ENCODE results near the gene PLEKHM1. TPM values are rescaled to one million over a fixed set of nuclear protein-coding genes. Genes with fewer than 3 reads are reported as not detected.
"Not testable (repeated sequence)": the region's sequence is repeated elsewhere in the genome, so short reads cannot be mapped to it uniquely, and the experiment has no call there.

Gene PLEKHM1
- total and polyA plus RNA-seq, 10 donors = 7.4 to 121 (median 80.0) TPM

DNA sequence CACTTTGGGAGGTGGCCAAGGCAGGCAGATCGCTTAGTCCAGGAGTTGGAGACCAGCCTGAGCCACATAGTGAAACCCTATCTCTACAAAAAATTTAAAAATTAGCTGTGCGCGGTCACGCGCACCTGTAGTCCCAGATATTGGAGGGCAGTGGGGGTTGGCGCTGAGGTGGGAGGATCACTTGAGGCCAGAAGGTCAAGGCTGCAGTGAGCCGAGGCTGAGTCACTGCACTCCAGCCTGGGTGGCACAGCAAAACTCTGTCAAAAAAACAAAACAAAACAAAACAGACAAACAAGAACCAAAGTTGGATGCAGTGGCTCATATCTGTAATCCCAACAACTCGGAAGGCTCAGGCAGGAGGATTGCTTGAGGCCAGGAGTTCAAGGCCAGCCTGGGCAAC is 6.9 kb upstream of the PLEKHM1 start:
- H3K9me3 ChIP-seq; H3K27ac ChIP-seq; intact Hi-C loops (cut with DNase I; ENCODE audit: low total_unique reads); H3K27me3 ChIP-seq (replicated peaks in 1 of 7); H3K36me3 ChIP-seq; H3K4me3 ChIP-seq: not testable (repeated sequence)
- peaks cover 0 to 20% (median 0%) of the 10 kb centered on the region in 6 donors for H3K4me1 ChIP-seq
- peak; percentile 33 for DNase-seq
- 91 to 96% (median 92%) methylated on average over 7 to 8 of the region's 8 CpGs for WGBS, 5 donors

DNA sequence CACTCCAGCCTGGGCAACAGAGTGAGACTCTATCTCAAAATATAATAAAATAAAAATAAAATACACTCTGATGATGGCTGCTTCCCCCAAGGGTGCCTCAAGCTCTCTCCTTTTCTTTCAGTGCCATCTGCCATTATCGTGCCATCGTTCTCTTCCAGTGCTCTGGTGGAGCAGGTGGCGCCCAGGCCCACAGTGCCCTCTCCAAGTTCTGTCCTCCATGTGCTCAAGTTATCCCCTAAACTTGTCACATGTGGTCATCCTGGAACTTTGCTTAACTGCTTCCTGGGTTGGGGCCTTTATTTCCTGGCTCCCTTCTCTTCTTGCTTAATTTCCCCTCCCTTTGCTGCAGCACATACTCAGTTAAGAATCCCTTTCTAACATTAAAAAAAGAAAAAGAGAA is 6.0 kb upstream of the PLEKHM1 start:
- Histone ChIP-seq H3K27ac (peak overlapping the region in 1 of 8 donors; percentile 21), H3K4me1 (peaks cover 0 to 23% (median 0%) of the 10 kb centered on the region in 6 donors)
- H3K27me3 ChIP-seq (replicated peaks in 1 of 7); H3K4me3 ChIP-seq; H3K9me3 ChIP-seq; H3K36me3 ChIP-seq; DNase-seq; intact Hi-C loops (cut with DNase I; ENCODE audit: low total_unique reads): not testable (repeated sequence)
- 70 to 91% (median 84%) methylated on average over 3 of the region's 3 CpGs for WGBS, 5 donors

DNA sequence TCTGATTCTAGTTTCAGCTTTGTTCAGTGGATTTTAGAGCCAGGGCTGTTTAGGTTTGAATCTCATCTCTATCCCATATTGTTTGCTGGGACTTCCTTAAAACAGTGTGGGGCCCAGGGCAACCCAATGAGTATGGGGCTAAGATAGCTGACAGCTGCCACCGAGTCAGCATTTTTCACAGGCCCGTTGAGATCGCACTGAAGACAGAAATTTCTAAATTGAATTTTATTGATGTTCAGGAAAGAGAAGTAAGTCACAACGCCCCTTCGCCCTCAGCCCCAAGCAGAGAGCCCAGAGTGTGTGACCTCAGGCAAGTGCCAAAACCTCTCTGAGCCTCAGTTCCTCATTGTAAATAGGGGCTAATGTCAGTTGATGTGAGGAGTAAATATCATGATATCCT is 4.0 kb upstream of the PLEKHM1 start:
- H3K4me1 ChIP-seq = peaks cover 0 to 28% (median 2%) of the 10 kb centered on the region in 6 donors
- 23 to 49% (median 35%) methylated on average over 5 of the region's 5 CpGs for WGBS, 5 donors
- H3K27me3 ChIP-seq (replicated peaks in 1 of 7); intact Hi-C loops (cut with DNase I; ENCODE audit: low total_unique reads); H3K4me3 ChIP-seq; H3K36me3 ChIP-seq; DNase-seq; H3K9me3 ChIP-seq: not testable (repeated sequence)
- peak overlapping the region in 4 of 8 donors; percentile 36 to 61 (median 53) for H3K27ac ChIP-seq

DNA sequence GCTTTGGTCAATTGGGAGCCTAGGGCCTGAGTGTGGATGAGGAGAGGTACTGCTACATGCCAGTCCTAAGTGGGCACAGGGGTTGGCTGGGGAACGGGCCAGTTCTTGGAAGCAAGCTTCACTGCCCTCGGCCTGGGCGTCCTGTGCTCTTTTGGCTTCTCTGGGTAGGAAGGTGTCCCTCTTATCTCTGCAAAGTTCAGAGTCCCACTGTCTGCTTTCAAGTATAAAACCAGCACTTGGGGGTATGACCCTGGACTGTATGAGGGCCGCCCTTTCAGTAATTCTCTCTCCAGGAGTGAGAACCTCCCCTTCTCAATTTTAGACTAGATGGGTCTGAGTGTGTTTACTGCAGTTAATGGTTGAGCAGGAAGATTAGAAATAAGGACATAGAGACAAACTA is 1.6 kb upstream of the PLEKHM1 start:
- H3K36me3 ChIP-seq; intact Hi-C loops (cut with DNase I; ENCODE audit: low total_unique reads); H3K27ac ChIP-seq; H3K27me3 ChIP-seq (replicated peaks in 1 of 7); H3K9me3 ChIP-seq; H3K4me3 ChIP-seq: not testable (repeated sequence)
- 92 to 100% (median 96%) methylated on average over 4 of the region's 4 CpGs for WGBS, 5 donors
- peaks cover 0 to 52% (median 18%) of the 10 kb centered on the region in 6 donors for H3K4me1 ChIP-seq
- peak; percentile 41 for DNase-seq

DNA sequence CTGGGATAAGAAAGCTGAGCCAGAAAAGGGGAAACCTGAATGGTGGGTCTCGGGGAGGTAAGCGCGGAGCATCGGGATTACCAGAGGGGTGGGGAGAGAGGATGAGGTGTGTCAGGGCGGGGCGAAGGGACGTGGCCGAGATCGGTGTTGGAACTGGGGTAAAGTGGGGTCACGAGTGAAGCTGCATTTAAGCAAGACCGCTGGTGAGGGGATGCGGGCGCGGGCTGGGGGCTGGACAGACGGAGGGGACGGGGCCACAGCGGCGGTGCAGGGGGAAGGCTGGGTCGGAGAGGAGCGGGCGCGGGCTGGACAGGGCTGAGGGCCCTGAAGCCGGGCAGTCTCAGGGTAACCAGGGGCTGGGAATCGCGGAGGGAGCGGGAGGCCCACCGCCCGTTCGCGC is 323 bp downstream of the PLEKHM1 start:
- H3K27me3 ChIP-seq (replicated peaks in 1 of 7); H3K36me3 ChIP-seq; H3K9me3 ChIP-seq; intact Hi-C loops (cut with DNase I; ENCODE audit: low total_unique reads): not testable (repeated sequence)
- peak overlapping the region; percentile 34 to 74 (median 54) for H3K4me3 ChIP-seq
- 0 to 1% (median 1%) methylated on average over 17 to 26 of the region's 30 CpGs for WGBS, 5 donors
- peaks cover 0 to 68% (median 19%) of the 10 kb centered on the region in 6 donors for H3K4me1 ChIP-seq
- peak overlapping the region; percentile 72 to 94 (median 91) for H3K27ac ChIP-seq
- DNase-seq = peak; percentile 82

DNA sequence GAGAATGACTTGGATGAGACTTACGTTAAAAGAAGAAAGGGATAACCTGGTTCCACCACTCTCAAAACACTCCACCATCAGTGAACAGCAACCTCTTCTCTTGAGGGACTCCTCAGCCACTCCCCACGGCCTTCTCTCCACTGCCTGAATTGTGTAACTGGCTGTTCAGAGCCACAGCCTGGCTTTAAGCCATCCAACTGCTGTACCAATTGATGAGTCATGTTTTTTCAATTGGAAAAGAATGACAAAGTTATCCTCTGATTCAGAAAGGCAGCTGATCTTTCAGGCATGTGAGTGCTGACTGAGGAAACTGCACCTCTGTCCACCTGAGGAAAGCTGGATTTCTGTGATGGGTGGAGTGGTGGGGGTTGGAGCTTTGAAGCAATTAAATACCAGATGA is 2.8 kb downstream of the PLEKHM1 start:
- DNase-seq = peak; percentile 69
- intact Hi-C loops (cut with DNase I; ENCODE audit: low total_unique reads); H3K27me3 ChIP-seq (replicated peaks in 1 of 7); H3K4me3 ChIP-seq; H3K9me3 ChIP-seq; H3K36me3 ChIP-seq: not testable (repeated sequence)
- 21 to 35% (median 34%) methylated on average over 2 of the region's 2 CpGs for WGBS, 5 donors
- peak in 1 of 3 donors; percentile 52 for TF ChIP-seq POLR2AphosphoS5 (IDR thresholded peaks at IDR 0.05)
- Histone ChIP-seq H3K4me1 (peaks cover 0 to 77% (median 29%) of the 10 kb centered on the region in 6 donors), H3K27ac (peak overlapping the region in 6 of 8 donors; percentile 36 to 74 (median 56))

DNA sequence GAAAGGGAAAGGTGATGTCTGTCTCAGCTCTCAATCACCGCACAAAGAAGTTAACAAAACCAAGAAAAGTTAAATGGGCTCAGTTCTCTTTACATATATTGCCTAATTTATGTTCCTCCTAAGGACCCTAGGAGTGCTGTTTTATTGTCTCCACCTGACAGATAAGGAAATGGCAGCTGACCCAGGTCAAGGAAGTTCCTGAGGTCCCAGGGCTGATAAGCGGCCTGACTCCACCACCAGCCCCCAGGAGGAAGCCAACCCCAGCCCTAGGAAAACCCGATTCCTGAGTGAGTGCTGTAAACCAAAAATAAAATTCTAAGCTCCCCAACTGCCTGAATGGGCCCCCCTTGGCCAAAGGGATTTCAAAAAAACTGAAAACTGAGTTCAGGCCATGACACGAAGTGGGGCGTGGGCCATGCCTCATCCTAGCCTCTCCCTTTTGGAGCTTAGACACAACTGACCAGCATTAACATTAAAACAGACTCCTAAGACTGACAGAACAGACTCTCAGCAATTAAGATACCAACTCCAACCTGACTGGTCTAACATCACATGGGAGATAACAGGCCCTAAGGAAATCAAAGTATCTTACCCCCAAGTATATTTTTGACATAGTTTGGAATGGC is 6.8 kb downstream of the PLEKHM1 start:
- H3K27ac ChIP-seq = peak overlapping the region in 4 of 8 donors; percentile 15 to 58 (median 24)
- intact Hi-C loops (cut with DNase I; ENCODE audit: low total_unique reads) = not testable (repeated sequence)

DNA sequence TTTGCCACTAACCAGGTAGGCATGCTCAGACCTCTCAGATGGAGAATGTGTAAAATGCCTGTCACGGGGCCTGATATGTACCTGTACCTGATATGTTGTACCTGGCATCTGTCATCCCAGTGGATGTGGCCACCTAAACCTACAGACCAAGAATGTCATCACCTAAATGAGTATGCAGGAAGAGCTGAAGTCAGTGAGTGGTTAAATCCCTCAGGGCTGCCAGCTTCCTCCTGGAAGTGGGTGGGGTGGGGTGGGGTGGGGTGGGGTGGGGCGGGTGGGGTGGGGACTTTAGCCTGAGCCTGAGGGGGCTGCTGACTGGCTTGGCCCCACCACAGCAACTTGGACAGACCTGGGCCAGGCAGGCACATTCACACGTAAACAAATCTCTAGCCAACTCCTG is 7.3 kb downstream of the PLEKHM1 start:
- H3K27me3 ChIP-seq (replicated peaks in 1 of 7); intact Hi-C loops (cut with DNase I; ENCODE audit: low total_unique reads); H3K4me3 ChIP-seq; H3K9me3 ChIP-seq; DNase-seq: not testable (repeated sequence)
- H3K4me1 ChIP-seq = peaks cover 0 to 53% (median 18%) of the 10 kb centered on the region in 6 donors
- H3K36me3 ChIP-seq = peaks cover 0 to 43% (median 1%) of the 10 kb centered on the region in 6 donors
- peak overlapping the region in 1 of 8 donors; percentile 58 for H3K27ac ChIP-seq
- 39 to 75% (median 73%) methylated on average over 2 to 3 of the region's 3 CpGs for WGBS, 5 donors

More for the DNA sequence above, 6.8 kb downstream of the PLEKHM1 start:
- Histone ChIP-seq H3K4me1 (peaks cover 0 to 59% (median 21%) of the 10 kb centered on the region in 6 donors), H3K36me3 (peaks cover 0 to 38% (median 0%) of the 10 kb centered on the region in 6 donors)
- WGBS, 5 donors = 43 to 77% (median 54%) methylated on average over 1 to 5 of the region's 5 CpGs
- not testable (repeated sequence) for H3K27me3 ChIP-seq (replicated peaks in 1 of 7); H3K9me3 ChIP-seq; H3K4me3 ChIP-seq
- DNase-seq = peak; percentile 21

DNA sequence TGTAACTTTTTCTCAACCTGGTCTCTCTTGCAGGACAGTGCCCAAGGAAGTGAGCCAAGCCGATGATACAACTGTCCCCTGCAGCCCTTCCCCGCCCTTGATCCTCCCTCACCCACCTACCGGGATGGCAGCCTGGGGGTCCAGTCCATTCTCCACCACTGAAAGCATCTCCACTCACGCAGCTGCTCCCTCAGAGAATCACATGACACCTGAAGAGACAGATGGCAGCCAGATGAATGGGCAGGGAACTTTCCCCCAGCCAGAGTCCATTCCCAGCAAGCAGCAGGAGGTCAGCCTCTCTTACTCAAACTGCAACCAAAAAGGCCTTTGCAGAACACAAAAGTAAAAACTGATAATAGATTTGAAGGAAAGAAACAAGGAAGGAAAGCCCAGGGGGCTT is 8.2 kb downstream of the PLEKHM1 start:
- DNase-seq; intact Hi-C loops (cut with DNase I; ENCODE audit: low total_unique reads); H3K9me3 ChIP-seq; H3K27ac ChIP-seq; H3K4me3 ChIP-seq; H3K27me3 ChIP-seq (replicated peaks in 1 of 7): not testable (repeated sequence)
- Histone ChIP-seq H3K4me1 (peaks cover 0 to 45% (median 12%) of the 10 kb centered on the region in 6 donors), H3K36me3 (peaks cover 2 to 52% (median 8%) of the 10 kb centered on the region in 6 donors)
- 91 to 100% (median 93%) methylated on average over 1 to 2 of the region's 4 CpGs; no CpG with 5 or more reads in 2 of the 5 donors for WGBS, 5 donors

Data from spleen (tissue), 11 donors.